Activated CD8-positive, alpha-beta memory T cell treated with anti-CD3 and anti-CD28 coated beads, Interleukin-2, amount 50 U/mL, for 1 hour (primary cell): ENCODE results near the gene DIP2C.
"Not testable (repeated sequence)": the region's sequence is repeated elsewhere in the genome, so short reads cannot be mapped to it uniquely, and the experiment has no call there.

Source experiments
- DNase-seq: peaks from one replicate; pipeline ENCODE4 v3.0.0-alpha.2; 2020; ENCODE audit errors: extremely low read depth

The DIP2C gene

DNA sequence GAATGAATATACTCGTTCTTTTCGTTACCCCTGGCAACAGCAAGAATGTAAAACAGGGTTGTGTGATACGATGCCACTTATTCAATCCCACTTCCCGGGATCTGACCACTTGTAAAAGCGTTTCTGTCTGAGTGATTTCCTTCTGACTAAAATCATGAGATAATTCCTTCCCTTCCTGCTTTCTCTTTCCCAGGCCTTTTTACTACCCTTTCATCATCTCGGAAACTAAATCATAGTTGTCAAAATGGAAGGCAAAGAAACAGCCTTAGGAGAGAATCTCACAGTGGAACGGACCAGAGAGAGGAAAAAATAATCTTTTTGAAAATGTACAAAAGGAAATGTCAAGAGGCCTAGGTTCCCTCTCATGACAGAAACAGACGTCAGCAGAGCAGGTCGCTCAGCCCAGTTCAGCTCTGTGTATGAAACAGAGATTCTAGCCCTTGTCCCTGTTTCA is 29.8 kb downstream of the DIP2C start:
- no peak for DNase-seq

DNA sequence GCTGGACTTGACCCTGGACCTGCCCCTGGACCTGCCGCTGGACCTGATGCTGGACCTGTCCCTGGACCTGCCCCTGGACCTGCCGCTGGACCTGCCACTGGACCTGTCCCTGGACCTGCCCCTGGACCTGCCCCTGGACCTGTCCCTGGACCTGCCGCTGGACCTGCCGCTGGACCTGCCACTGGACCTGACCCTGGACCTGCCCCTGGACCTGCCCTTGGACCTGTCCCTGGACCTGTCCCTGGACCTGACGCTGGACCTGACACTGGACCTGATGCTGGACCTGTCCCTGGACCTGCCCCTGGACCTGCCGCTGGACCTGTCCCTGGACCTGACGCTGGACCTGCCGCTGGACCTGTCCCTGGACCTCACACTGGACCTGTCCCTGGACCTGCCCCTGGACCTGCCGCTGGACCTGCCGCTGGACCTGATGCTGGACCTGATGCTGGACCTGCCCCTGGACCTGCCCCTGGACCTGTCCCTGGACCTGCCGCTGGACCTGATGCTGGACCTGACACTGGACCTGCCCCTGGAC is 31.6 kb downstream of the DIP2C start:
- DNase-seq = not testable (repeated sequence)

DNA sequence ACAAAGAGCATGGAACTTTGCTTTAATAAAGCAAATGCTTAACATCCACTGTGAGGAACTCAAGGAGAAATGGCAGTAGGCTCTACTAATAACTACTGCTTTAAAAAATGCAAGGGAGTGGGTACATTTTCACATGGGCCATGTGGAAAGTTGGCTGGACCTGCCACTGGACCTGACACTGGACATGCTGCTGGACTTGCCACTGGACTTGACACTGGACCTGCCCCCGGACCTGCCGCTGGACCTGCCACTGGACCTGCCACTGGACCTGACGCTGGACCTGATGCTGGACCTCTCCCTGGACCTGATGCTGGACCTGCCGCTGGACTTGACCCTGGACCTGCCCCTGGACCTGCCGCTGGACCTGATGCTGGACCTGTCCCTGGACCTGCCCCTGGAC is 32.6 kb downstream of the DIP2C start:
- DNase-seq = no peak

DNA sequence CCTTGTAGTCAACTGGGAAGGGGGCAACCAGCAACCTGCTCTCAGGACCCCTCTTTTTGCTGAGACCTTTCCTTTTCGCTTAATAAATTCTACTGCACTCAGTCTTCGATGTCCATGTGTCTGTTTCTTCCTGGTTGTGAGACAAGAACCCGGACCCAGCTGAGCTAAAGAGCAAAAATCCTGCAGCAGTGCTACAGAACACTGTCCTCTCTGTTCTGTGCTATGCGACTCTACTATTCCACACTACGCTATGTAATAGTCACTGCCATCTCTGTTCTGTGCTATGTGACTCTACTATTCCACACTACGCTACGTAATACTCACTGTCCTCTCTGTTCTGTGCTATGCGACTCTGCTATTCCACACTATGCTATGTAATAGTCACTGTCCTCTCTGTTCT is 34.3 kb downstream of the DIP2C start:
- no peak for DNase-seq

DNA sequence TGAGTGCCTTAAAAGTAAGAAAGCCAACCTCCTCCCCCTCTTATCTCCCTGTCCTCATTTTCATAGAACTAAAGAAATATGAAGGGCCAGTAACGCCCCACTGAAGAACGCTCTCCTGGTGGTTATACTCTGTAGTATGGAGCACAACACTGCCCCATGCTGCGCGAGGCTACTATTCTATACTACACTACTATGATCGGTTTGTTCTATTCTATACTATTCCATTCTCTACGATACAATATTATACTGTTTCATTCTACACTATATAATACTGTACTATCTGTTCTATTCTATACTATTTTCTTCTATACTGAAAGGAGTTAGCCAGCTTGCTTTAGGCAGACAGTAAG is 34.8 kb downstream of the DIP2C start:
- DNase-seq = no peak

DNA sequence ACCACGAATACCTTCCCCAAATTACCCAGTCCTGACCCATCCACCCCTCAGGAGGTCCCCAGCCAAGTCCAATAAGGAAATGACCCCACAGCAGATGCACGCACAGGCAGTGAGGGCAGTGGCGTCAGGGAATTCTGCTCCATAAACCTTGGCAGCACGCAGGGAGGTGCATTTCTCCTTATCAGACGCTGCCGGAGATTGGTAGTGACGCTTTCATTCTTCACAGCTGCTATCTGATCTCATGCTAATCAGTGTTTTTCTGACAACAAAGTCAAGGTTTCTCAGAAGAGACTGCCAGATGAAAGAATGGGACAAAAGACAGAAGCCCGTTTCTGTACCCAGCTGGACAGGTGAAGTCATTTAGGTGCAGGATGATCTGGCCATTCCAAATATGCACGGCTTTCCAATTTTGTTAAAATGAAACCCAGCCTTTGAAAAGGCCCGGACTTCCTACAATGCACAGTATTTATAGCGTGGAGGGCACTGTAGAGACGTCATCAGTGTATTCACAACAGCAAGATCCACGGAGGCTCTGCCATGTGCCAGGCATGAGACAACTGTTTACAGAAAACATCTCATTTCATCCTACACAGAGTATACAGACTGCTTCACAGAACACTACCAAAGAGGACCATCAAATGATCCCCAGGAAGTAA is 35.3 kb downstream of the DIP2C start:
- no peak for DNase-seq

DNA sequence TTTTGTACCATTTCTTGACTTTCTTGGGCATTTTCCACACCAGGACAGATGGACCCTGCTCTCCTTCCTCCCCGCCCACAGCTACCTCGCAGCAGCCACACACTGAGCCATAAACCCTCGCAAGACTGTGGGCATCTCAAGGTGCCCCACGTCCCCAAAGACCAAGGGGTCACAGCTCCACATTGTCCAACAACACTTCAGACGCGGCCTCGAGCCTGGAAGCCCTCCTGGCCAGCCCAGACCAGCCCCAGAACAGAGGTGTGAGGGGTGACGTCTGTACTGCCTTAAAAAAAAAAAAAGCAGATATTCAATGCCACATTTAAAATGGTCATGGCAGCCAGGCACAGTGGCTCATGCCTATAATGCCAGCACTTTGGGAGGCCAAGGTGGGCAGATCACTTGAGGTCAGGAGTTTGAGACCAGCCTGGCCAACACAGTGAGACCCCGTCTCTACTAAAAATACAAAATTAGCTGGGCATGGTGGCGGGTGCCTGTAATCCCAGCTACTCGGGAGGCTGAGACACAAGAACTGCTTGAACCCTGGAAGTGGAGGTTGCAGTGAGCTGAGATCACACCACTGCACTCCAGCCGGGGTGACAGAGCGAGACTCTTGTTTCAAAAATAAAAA is 36.5 kb downstream of the DIP2C start:
- not testable (repeated sequence) for DNase-seq

DNA sequence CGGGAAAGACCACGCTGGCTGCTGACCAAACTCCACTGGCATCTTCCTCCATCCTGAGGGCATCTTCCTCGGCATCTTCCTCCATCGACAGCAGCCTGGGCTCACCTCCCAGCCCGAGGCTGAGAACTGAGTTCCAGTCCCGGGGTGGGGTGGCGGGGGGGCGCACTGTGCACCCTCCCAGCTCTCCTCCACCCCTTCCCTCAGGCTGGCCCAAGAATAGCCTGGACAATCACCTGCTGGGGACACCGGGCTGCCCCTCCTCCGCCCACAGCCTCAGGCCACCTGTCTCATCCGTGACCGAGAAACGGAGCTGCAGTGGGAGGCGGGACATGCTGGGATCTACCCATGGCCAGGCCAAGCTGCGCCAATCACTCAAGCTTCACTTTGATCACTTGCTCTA is 37.2 kb downstream of the DIP2C start:
- DNase-seq = no peak

DNA sequence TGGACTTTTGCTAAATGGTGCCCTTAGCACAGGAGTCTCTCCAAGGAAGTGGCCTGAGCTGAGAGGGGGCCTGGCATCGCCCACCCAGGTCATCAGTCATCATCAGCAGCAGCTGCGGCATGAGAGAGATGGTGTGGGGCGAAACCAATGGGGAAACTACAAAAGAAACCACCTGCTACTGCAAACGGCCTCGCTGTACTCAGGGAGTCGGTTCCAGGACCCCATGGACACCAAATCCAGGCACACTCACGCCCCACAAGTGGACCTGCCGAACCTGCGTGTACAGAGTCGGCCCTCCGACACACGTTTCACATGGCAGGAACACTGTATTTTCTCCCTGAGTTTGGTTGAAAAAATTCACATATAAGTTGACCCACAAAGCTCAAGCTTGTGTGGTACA is 37.8 kb downstream of the DIP2C start:
- DNase-seq = no peak

DNA sequence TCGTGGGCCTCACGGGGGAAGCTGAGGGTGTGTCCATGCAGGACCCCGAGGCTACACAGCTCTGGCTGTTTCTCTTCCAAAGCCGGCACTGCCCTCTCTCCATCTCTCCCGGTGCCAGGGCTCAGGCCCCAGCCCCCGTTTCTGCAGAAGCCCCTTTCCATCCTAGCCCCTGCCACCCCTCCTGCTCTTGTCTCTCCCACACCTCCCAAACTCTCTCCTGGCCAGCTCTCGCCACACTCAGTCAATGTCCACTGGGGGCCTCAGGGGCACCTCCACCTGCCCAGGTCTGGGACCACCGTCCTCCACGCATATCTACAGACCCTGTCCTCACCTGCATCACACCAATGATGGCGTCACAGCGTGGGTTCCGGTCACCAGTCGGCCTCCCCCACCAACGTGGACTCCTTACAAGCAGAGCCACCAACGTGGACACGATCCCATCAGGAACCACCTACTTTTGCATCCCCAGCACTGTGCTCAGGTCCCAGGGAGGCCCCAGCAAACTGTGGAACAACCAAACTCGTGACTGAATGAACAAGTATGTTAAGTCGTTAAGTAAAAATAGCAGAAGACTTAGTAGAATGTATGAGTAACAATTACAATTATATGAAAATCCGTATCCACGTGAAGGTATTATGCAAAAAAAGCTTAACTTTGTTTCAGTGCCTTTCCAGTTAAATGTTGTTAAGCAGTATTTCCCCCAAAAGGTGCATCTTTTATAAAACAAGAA is 38.4 kb downstream of the DIP2C start:
- no peak for DNase-seq

DNA sequence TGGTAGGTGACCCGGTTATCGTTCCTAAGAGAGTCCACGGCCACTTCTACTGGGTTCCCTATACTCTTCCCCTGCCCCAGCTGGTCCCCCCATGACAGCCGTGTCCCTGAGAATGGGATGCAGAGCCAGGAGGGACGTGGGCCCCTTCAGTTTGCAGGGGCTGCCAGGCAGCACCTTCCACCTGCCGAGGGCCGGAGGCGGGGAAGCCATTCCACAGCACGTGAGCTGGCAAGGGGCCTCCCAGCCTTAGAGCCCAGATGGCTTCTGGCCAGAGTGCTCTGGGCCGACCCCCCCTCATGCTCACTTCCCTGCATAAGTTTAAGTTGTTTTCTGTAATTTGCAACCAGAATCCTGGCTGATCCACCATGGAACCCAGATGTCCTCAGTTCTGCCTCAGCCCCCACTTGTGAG is 39.0 kb downstream of the DIP2C start:
- no peak for DNase-seq

DNA sequence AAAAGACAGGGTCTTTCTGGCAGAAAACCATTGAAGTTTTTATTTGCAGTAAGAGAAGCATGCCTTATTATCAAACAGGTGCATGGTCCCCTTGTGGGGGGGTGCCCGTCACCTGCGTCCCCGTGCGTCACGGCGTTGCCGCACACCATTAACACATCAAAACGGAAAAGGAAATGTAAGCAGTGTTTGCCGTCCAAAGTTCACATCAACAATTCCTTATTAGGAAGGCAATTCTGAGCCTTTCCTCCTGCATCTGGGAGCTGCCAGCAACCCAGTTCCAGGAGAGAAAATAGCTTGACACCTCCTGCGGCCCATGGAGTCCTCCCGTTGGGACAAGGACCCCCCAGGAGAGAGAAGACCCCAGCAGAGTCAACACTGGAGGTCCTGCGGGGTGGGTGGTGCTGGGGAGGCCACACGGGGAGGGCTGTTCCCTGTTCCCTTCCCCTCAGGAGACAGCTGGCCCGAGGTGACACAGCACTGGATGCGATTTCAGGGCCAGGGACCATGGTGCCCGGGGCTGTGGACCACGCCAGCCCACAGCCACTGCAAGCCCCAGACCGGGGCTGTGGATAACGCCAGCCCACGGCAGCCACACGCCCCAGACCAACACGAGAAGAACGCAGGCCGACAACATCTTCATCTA is 39.5 kb downstream of the DIP2C start:
- DNase-seq = no peak

DNA sequence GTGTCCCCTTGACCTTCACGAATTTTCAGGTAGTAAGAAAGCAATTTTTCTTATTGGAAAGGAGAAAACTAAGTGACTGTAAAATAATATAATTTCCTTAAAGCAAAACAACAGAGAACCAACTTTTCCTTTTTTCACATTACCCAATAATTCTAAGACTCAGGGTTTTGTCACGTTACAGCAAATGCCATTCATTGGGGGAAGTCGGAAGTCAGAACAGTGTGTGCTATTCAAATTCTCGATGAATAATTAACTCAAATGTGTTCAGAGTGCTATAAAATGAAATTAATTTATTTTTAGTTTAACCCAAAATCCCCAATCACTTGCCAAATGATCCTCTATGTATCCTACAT is 40.0 kb downstream of the DIP2C start:
- no peak for DNase-seq

DNA sequence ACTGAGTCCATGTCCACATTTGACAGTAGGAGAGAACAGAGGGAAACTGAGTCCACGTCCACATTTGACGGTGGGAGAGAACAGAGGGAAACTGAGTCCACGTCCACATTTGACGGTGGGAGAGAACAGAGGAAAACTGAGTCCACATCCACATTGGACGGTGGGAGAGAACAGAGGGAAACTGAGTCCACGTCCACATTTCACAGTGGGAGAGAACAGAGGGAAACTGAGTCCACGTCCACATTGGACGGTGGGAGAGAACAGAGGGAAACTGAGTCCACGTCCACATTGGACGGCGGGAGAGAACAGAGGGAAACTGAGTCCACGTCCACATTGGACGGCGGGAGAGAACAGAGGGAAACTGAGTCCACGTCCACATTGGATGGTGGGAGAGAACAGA is 42.4 kb downstream of the DIP2C start:
- not testable (repeated sequence) for DNase-seq

DNA sequence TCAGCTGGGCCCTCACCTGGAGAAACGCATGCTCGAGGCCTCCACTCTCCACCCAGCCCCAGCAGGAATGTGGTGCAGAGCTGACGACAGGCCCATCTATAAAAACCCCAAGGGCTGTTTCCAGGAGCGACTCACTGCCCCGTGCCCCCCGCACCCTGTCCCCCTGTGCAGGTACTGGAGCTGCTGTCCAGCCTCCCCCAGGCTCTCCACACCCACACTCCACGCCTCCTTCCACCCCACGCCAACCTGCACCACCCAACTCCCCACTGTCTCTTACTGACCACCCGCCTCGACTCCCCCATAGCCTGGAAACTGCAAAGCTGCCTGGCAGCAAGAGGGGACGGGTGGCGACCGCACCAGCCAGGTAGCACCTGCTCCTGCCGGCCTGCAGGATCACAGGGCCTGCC is 43.3 kb downstream of the DIP2C start:
- no peak for DNase-seq

DNA sequence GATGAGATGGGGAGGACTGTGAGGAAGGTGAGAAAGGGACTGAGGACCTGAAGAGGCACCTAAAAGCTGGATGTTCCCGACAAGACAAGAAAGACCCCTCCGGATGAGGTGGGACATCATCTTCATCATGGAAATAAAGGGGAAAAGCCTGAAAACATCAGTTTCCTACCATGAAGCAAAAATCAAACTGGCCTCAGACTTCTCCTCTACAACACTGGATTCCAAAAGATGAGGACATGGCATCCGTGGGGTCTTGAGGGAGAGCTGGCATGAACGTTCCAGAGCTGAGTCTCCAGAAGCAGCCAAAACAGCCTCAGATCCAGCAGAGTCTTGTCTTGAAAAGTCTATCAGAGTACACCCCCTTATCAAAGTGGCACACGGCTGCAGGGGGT is 44.5 kb downstream of the DIP2C start:
- DNase-seq = no peak

DNA sequence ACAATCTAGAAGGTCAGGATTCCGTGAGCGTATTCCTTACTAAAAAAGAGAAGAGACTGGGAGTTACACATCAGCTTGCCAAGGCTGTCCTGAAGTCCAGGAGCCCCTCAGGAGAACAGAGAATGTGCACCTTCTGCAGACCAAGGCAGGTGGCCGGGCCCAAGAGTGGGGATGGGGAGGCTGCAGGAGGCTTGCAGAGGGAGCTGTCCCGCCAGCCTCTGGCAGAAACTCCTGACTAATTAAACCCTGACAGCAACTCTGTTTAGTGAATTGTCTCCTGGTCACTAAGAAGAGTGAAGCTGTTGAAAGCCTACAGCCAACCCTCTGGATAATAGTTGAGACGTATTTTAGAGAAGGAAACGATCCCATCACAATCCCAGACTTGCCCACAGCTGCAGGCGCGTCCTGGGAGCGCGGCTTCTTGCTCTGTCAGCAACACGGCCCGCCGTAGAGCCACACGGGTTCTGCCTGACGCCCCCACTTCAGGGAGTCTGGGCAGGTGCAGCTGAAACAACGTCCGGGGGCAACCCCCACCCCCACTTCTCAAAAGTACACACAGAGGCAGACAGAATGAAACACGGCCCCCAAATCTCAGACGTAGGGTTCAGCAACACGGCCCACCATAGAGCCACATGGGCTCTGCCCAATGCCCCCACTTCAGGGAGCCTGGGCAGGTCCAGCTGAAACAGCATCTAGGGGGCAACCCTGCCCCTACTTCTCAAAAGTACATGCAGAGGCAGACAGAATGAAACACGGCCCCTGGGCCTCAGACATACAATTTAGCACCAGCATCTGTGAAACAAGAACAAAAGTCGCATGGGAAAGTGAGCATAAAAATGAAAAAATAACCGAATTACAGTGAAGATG is 45.2 kb downstream of the DIP2C start:
- DNase-seq = no peak

DNA sequence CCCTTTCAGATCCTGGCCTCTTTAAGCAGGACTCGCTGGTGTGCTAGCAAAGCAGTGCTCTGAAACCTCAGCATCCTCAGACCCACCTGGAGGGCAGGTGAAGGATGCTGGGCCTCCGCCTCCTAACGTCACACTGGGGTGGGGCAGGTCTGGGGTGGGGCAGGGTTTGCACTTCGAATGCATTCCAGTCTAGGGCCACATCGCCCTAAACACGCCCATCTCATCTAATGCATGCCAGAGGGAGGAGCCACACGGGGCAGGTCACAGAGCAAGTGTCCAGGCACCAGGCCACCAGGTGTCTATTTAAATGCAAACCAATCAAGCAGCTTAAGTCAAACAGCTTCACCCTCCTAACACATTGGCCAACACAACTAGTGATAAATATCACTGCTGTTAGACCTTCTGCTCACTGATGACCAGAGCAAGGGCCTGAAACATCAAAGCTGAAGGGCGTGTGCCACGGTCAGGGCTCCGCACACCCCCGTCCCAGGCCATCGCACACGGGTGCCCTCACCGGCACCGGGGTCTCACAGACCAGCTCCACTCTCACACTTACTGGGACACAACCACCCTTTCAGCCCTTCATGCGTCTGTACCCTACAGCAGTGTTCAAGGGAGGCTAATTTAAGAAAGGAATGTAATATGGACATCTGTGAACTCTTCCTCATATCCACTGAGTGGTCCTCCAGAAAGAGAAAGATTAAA is 47.1 kb downstream of the DIP2C start:
- no peak for DNase-seq

DNA sequence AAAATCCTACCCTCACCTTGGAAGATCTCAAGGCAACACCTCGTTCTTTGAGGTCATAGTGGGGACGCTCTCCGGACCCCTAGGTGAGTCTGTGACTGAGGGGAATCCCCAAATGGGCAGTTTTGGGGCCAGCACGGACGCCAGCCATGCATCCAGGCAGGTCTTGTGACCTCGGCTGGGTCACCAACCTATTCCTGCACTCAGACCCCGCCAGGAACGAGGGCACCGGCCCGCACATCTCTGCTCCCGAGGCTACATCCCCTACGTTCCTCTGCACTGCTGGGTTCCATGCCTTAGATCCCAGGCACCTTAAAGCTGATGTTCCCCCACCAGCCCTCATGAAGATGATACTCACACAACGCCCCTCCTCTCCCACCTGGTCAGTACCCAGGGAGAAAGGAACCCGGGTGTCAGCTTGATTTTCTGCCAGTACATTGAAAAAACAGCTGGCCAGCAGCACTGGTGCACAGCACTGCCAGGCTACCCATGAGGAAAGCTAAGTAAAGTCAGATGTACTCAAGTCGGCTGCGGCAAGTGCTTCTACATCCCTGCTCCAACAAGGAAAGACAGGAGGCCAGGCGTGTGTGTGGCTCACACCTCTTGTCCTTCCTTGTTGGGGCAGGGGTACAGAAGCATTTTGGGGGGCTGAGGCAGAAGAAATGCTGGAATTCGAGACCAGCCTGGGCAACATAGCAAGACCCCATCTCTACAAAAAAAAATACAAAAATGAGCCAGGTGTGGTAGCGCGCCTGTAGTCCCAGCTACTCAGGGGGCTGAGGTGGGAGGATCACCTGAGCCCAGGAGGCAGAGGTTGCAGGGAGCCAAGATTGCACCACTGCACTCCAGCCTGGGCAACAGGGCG is 48.1 kb downstream of the DIP2C start:
- no peak for DNase-seq

DNA sequence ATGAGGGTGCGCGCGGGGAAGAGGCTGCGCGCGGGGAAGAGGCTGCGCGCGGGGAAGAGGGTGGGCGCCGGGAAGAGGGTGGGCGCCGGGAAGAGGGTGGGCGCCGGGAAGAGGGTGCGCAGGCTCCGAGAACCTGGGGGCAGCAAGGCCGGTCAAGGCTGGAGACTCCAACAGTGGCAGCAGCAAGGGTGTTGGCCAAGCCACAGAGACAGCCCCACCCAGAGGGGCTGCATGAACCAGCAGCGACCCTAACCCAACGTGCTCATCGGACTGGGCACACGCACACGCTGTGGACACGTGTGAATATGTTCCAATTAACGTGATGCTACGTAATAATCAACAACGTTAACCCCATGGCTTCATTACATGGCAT is 48.8 kb downstream of the DIP2C start:
- DNase-seq = no peak
